H1 (cell line): ENCODE results near the gene TXNDC8. TPM values are rescaled to one million over a fixed set of nuclear protein-coding genes. Genes with fewer than 3 reads are reported as not detected.

Experiments used
- CHD1 ChIP-seq: IDR thresholded peaks from 2 replicates; pipeline ENCODE4 v1.6.1; 2012; ENCODE audit warnings: low read depth, low read length, improper control_type of control experiment
- E2F6 ChIP-seq: IDR thresholded peaks from 2 replicates; pipeline ENCODE4 v1.6.1; 2012; ENCODE audit warnings: inconsistent platforms
- EZH2 ChIP-seq: fragments of 200-600 bp; sonication (generic); IDR thresholded peaks from 2 replicates; pipeline ENCODE4 v1.7.1; 2012; ENCODE audit warnings: low read depth, mild to moderate bottlenecking, moderate library complexity, low read length, inconsistent platforms; ENCODE audit not compliant: severe bottlenecking
- JUND ChIP-seq: IDR thresholded peaks from 2 replicates; pipeline ENCODE4 v1.6.1; 2011; ENCODE audit warnings: mild to moderate bottlenecking, improper control_type of control experiment, low read length
- SIN3A ChIP-seq, 2 experiments: IDR thresholded peaks in 1 of 2; conservative IDR thresholded peaks in 1 of 2; 2 replicates each; pipeline ENCODE4 v1.6.1; 2011 to 2012; ENCODE audit warnings: low read length in 2 of 2, improper control_type of control experiment in 1 of 2, low read depth in 1 of 2, mild to moderate bottlenecking in 1 of 2
- SIX5 ChIP-seq: IDR thresholded peaks from 2 replicates; pipeline ENCODE4 v1.6.1; 2011; ENCODE audit warnings: mild to moderate bottlenecking, low read depth, low read length
- SP1 ChIP-seq: IDR thresholded peaks from 2 replicates; pipeline ENCODE4 v1.6.1; 2011; ENCODE audit warnings: low read depth, low read length
- SUZ12 ChIP-seq: fragments of 200-600 bp; sonication (generic); IDR thresholded peaks from 2 replicates; pipeline ENCODE4 v1.6.1; 2012; ENCODE audit warnings: mild to moderate bottlenecking, inconsistent platforms, low read length, moderate library complexity, mixed read lengths
- polyA plus RNA-seq, 7 experiments: library from polyadenylated mRNA; depleted of rRNA in 3 of 7; stranded (reverse) in 5 of 7; unstranded in 2 of 7; fragments of >200 nt in 5 of 7; fragments of 200-250 nt in 2 of 7; gene quantifications; 1 replicate in 5 of 7; 2 replicates in 1 of 7; 4 replicates in 1 of 7; pipeline versions ENCODE4 v1.2.1 to v1.2.3, GENCODE V29; 2011 to 2013; ENCODE audit warnings: missing spikeins in 2 of 7, mixed read lengths in 2 of 7
- total RNA-seq: library from RNA; stranded (reverse); fragmentation: NEBNext Ultra II Directional; extraction: Animal tissue kit (Norgen Biotek cat#: 25700); gene quantifications from 2 replicates; pipeline ENCODE4 v1.2.1, GENCODE V29; 2021

The TXNDC8 gene
- total and polyA plus RNA-seq, 2 of the 8 experiments (the other 6 are each of a cell fraction or from before 2014, with no cell fraction given), result not detected

- TF ChIP-seq E2F6, result no peak
- TF ChIP-seq SIN3A (conservative IDR thresholded peaks at IDR 0.05 in 1 of 2, IDR thresholded peaks at IDR 0.05 in 1 of 2; ENCODE audit: low read depth in 1 of 2, low read length in 2 of 2), result no peak
- TF ChIP-seq EZH2, result no peak
- TF ChIP-seq JUND, result no peak
- no peak for TF ChIP-seq SUZ12
- no peak for TF ChIP-seq SP1
- TF ChIP-seq SIX5, result no peak
- TF ChIP-seq CHD1, result no peak
Observed at GRCh38 chr9:110290001-110290400, 47.7 kb downstream of the TXNDC8 start (continued).
